ENCODE data around the gene BIRC2.

Gene BIRC2

GRCh38 chr11:102402548-102402947, 55.5 kb downstream of the BIRC2 start:
- DNase-seq = no peak

- DNase-seq = no peak
Observed at GRCh38 chr11:102405501-102405900, 58.5 kb downstream of the BIRC2 start.

GRCh38 chr11:102406099-102406498, 59.1 kb downstream of the BIRC2 start:
- no peak for DNase-seq

- no peak for DNase-seq
Observed at GRCh38 chr11:102407901-102408300, 60.9 kb downstream of the BIRC2 start.

GRCh38 chr11:102408339-102408738, 61.3 kb downstream of the BIRC2 start:
- DNase-seq = no peak

- DNase-seq = no peak
Observed at GRCh38 chr11:102410382-102410784, 63.4 kb downstream of the BIRC2 start.

GRCh38 chr11:102411142-102411541, 64.1 kb downstream of the BIRC2 start:
- DNase-seq = no peak

- no peak for DNase-seq
Observed at GRCh38 chr11:102413497-102413896, 66.5 kb downstream of the BIRC2 start.

- DNase-seq = peak; percentile 77
Observed at GRCh38 chr11:102414559-102414958, 67.5 kb downstream of the BIRC2 start.

GRCh38 chr11:102415304-102415916, 68.4 kb downstream of the BIRC2 start:
- DNase-seq = no peak

- DNase-seq = no peak
Observed at GRCh38 chr11:102416976-102417375, 70.0 kb downstream of the BIRC2 start.

GRCh38 chr11:102419181-102419580, 72.2 kb downstream of the BIRC2 start:
- DNase-seq = no peak

GRCh38 chr11:102420547-102420946, 73.5 kb downstream of the BIRC2 start:
- DNase-seq = no peak

- DNase-seq = peak; percentile 76
Observed at GRCh38 chr11:102421261-102421660, 74.2 kb downstream of the BIRC2 start.

GRCh38 chr11:102422817-102423712, 76.1 kb downstream of the BIRC2 start:
- no peak for DNase-seq

GRCh38 chr11:102423936-102424335, 76.9 kb downstream of the BIRC2 start:
- no peak for DNase-seq

- DNase-seq = no peak
Observed at GRCh38 chr11:102426000-102426399, 79.0 kb downstream of the BIRC2 start.

GRCh38 chr11:102426570-102426969, 79.6 kb downstream of the BIRC2 start:
- no peak for DNase-seq

GRCh38 chr11:102427068-102427467, 80.1 kb downstream of the BIRC2 start:
- no peak for DNase-seq
